Panc1 (cell line): ENCODE data around the gene TTC16. TPM values are rescaled to one million over a fixed set of nuclear protein-coding genes. Genes with fewer than 3 reads are reported as not detected.

ENCODE experiments used
- ATAC-seq: fragments of 200-7000 bp; cut with Tn5 transposase; 2 replicates; pipeline ENCODE4 v1.9.1; 2020; ENCODE audit warnings: mild to moderate bottlenecking, moderate library complexity
- BruUV-seq: library from RNA; stranded (reverse); fragments of 400-500 nt; replicated peaks from 2 replicates; lab custom pipeline; 2021; lab: Mats Ljungman, UMichigan
- CTCF ChIA-PET: fragments of 300-600 bp; sonication (Branson Sonifier 250); formaldehyde crosslinking; loops from one replicate; lab custom pipeline; 2022; ENCODE audit warnings: antibody characterized with exemption; lab: Charles Lee
- POLR2A ChIA-PET: fragments of 300-600 bp; sonication (Branson Sonifier 250); formaldehyde crosslinking; loops from one replicate; lab custom pipeline; 2022; ENCODE audit warnings: antibody characterized with exemption; lab: Charles Lee
- DNase-seq: peaks from one replicate; pipeline ENCODE4 v3.0.0-alpha.2; 2010; ENCODE audit warnings: low read depth, low spot score
- H3K27ac ChIP-seq: 2 replicates; pipeline ENCODE4 v1.5.1; 2011; ENCODE audit warnings: mild to moderate bottlenecking, low read length, inconsistent platforms
- H3K27me3 ChIP-seq: fragments of 200-500 bp; sonication (Bioruptor generic); 2 replicates; pipeline ENCODE4 v1.6.0; 2014; ENCODE audit warnings: low read length, inconsistent platforms; ENCODE audit not compliant: control insufficient read depth, insufficient read depth
- H3K36me3 ChIP-seq: fragments of 200-500 bp; sonication (Bioruptor generic); 2 replicates; pipeline ENCODE4 v1.5.1; 2014; ENCODE audit warnings: inconsistent platforms, mild to moderate bottlenecking, low read length, moderate library complexity; ENCODE audit not compliant: control insufficient read depth, insufficient read depth
- H3K4me1 ChIP-seq: 2 replicates; pipeline ENCODE4 v1.5.1; 2011; ENCODE audit warnings: inconsistent platforms, mild to moderate bottlenecking, low read length, moderate library complexity; ENCODE audit not compliant: control insufficient read depth, insufficient read depth
- H3K4me3 ChIP-seq, 2 experiments: 2 replicates each; pipeline ENCODE4 v1.5.1; 2011 to 2012; ENCODE audit warnings: low read depth in 2 of 2, low read length in 2 of 2, mild to moderate bottlenecking in 2 of 2, inconsistent platforms in 1 of 2, moderate library complexity in 1 of 2
- H3K9me3 ChIP-seq: fragments of 200-500 bp; sonication (Bioruptor generic); 2 replicates; pipeline ENCODE4 v1.5.1; 2014; ENCODE audit warnings: low read depth, mild to moderate bottlenecking, inconsistent platforms, low read length, moderate library complexity; ENCODE audit not compliant: control insufficient read depth, insufficient read depth
- CTCF ChIP-seq: fragments of 450-650 bp; IDR thresholded peaks from 2 replicates; pipeline ENCODE4 v1.5.1; 2017; ENCODE audit warnings: mild to moderate bottlenecking
- POLR2AphosphoS5 ChIP-seq: IDR thresholded peaks from 2 replicates; pipeline ENCODE4 v1.6.1; 2012; ENCODE audit warnings: mild to moderate bottlenecking, low read depth, low read length, moderate library complexity
- REST ChIP-seq, 2 experiments: IDR thresholded peaks; 2 replicates each; pipeline ENCODE4 v1.6.1; 2011 to 2012; ENCODE audit warnings: low read depth in 2 of 2, control low read depth in 1 of 2, low read length in 1 of 2, mild to moderate bottlenecking in 1 of 2, moderate library complexity in 1 of 2; ENCODE audit not compliant: insufficient read depth in 1 of 2
- SIN3A ChIP-seq: IDR thresholded peaks from 2 replicates; pipeline ENCODE4 v1.6.1; 2012; ENCODE audit warnings: low read depth, mild to moderate bottlenecking, low read length, moderate library complexity, borderline replicate concordance; ENCODE audit not compliant: insufficient read depth
- TCF7L2 ChIP-seq: IDR thresholded peaks from 2 replicates; pipeline ENCODE4 v1.6.1; 2011; ENCODE audit warnings: mild to moderate bottlenecking, low read depth, low read length, inconsistent platforms
- in situ Hi-C: cut with HindIII; loops from 2 replicates; pipeline ENCODE4 v1.10.0; 2016; ENCODE audit warnings: low sequenced_read_pairs, low pct_unique_long_range_greater_than_20kb
- intact Hi-C: fragments of 100-400 bp; cut with micrococcal nuclease; formaldehyde crosslinking; loops from one replicate; pipeline ENCODE4 v1.10.0; 2022; ENCODE audit not compliant: unreplicated experiment
- total RNA-seq: library from RNA; stranded (reverse); gene quantifications from one replicate; pipeline ENCODE4 v1.2.1, GENCODE V29; 2021; ENCODE audit not compliant: unreplicated experiment

The TTC16 gene
- total RNA-seq, 1 experiment from 2014 or later: 0.05 TPM

- Histone ChIP-seq H3K36me3 (no peaks in the 10 kb centered on the region), H3K9me3 (no peaks in the 10 kb centered on the region), H3K4me1 (no peaks in the 10 kb centered on the region), H3K4me3 (no peak overlapping the region), H3K27me3 (no peaks in the 10 kb centered on the region), H3K27ac (no peak overlapping the region)
- no peak for DNase-seq
- POLR2A ChIA-PET: no interaction called here
- in situ Hi-C loops (no loop called here), intact Hi-C loops (no loop called here)
- CTCF ChIA-PET: interaction anchor here (1.2 kb wide), 1 partner anchor 38 kb away, joined by 3 read pairs; the partner anchor contains the start of gene TOR2A
- no peak for ATAC-seq
- TF ChIP-seq SIN3A (no peak), POLR2AphosphoS5 (no peak), REST (IDR thresholded peaks at IDR 0.05; ENCODE audit: insufficient read depth in 1 of 2, low read depth in 2 of 2, low read length in 1 of 2) (no peak)
- no TSS peak for BruUV-seq
These were observed 56.7 kb downstream of the TTC16 start for GRCh38 chr9:127772603-127773002.

GRCh38 chr9:127773272-127773671, 57.4 kb downstream of the TTC16 start:
- POLR2A ChIA-PET: no interaction called here
- CTCF ChIA-PET: interaction anchor here (0.7 kb wide), 1 partner anchor 8 kb away, joined by 4 read pairs; no protein-coding TSS in a partner anchor
- no peak for ATAC-seq
- no peaks in the 10 kb centered on the region for H3K27me3 ChIP-seq
- intact Hi-C loops (no loop called here), in situ Hi-C loops (no loop called here)
- H3K4me1 ChIP-seq: no peaks in the 10 kb centered on the region
- no peaks in the 10 kb centered on the region for H3K9me3 ChIP-seq
- BruUV-seq: no TSS peak
- H3K36me3 ChIP-seq: no peaks in the 10 kb centered on the region
- TF ChIP-seq POLR2AphosphoS5: no peak
- TF ChIP-seq REST (IDR thresholded peaks at IDR 0.05; ENCODE audit: insufficient read depth in 1 of 2, low read depth in 2 of 2, low read length in 1 of 2): no peak
- TF ChIP-seq TCF7L2: no peak
- no peak for TF ChIP-seq CTCF
- TF ChIP-seq SIN3A: no peak
- H3K27ac ChIP-seq: no peak overlapping the region
- no peak overlapping the region for H3K4me3 ChIP-seq
- no peak for DNase-seq
